GM19372 (cell line): ENCODE measurements around the gene ESR2.
"Not testable (repeated sequence)": the region's sequence is repeated elsewhere in the genome, so short reads cannot be mapped to it uniquely, and the experiment has no call there.

ENCODE experiments used
- ATAC-seq: cut with Tn5 transposase; IDR thresholded peaks from one replicate; pipeline ENCODE4 v1.9.1; 2021; ENCODE audit warnings: mild to moderate bottlenecking, low read depth, moderate library complexity; ENCODE audit not compliant: unreplicated experiment

ESR2 gene

GRCh38 chr14:64227856-64228255 is 66.3 kb downstream of the ESR2 start:
- ATAC-seq = no peak

- no peak for ATAC-seq
Measured at GRCh38 chr14:64225151-64225757, 68.9 kb downstream of the ESR2 start.

- ATAC-seq = no peak
Measured at GRCh38 chr14:64221391-64222003, 72.7 kb downstream of the ESR2 start.

- no peak for ATAC-seq
Measured at GRCh38 chr14:64220466-64220865, 73.7 kb downstream of the ESR2 start.

- ATAC-seq = no peak
Measured at GRCh38 chr14:64220056-64220455, 74.1 kb downstream of the ESR2 start.

- peak; percentile 49 for ATAC-seq
Measured at GRCh38 chr14:64218344-64219240, 75.6 kb downstream of the ESR2 start.

- ATAC-seq = no peak
Measured at GRCh38 chr14:64217834-64218233, 76.3 kb downstream of the ESR2 start.

- ATAC-seq = no peak
Measured at GRCh38 chr14:64217308-64217707, 76.9 kb downstream of the ESR2 start.

GRCh38 chr14:64215978-64216377 is 78.2 kb downstream of the ESR2 start:
- ATAC-seq = no peak

- no peak for ATAC-seq
Measured at GRCh38 chr14:64215274-64215673, 78.9 kb downstream of the ESR2 start.

- ATAC-seq = no peak
Measured at GRCh38 chr14:64213853-64214570, 80.2 kb downstream of the ESR2 start.

- ATAC-seq = no peak
Measured at GRCh38 chr14:64213086-64213485, 81.1 kb downstream of the ESR2 start.

- ATAC-seq = no peak
Measured at GRCh38 chr14:64212666-64213065, 81.5 kb downstream of the ESR2 start.

- not testable (repeated sequence) for ATAC-seq
Measured at GRCh38 chr14:64210912-64211311, 83.3 kb downstream of the ESR2 start.

GRCh38 chr14:64210216-64210615 is 84.0 kb downstream of the ESR2 start:
- ATAC-seq = no peak

GRCh38 chr14:64209444-64210131 is 84.6 kb downstream of the ESR2 start:
- no peak for ATAC-seq

- no peak for ATAC-seq
Measured at GRCh38 chr14:64208981-64209380, 85.2 kb downstream of the ESR2 start.

GRCh38 chr14:64208261-64208660 is 85.9 kb downstream of the ESR2 start:
- ATAC-seq = no peak

GRCh38 chr14:64203366-64204006 is 90.7 kb downstream of the ESR2 start:
- ATAC-seq = no peak

- ATAC-seq = no peak
Measured at GRCh38 chr14:64202716-64203115, 91.5 kb downstream of the ESR2 start.
